Fibroblast of lung (primary cell): ENCODE measurements around the gene FRMD6. TPM values are rescaled to one million over a fixed set of nuclear protein-coding genes. Genes with fewer than 3 reads are reported as not detected.

Experiments
- DNase-seq, 2 donors: peaks; one replicate each; pipeline versions ENCODE4 v3.0.0 to v3.0.0-alpha.2; 2010; ENCODE audit warnings: low read depth in 2 of 2
- H2AFZ ChIP-seq: 2 replicates; pipeline ENCODE4 v1.5.1; 2012; ENCODE audit warnings: low read length, control low read depth, inconsistent platforms
- H3K27ac ChIP-seq: 2 replicates; pipeline ENCODE4 v1.5.1; 2011; ENCODE audit warnings: low read length, control low read depth; ENCODE audit not compliant: insufficient read depth
- H3K27me3 ChIP-seq: 2 replicates; pipeline ENCODE4 v1.5.1; 2011; ENCODE audit warnings: mild to moderate bottlenecking, low read length; ENCODE audit not compliant: control insufficient read depth, insufficient read depth
- H3K36me3 ChIP-seq: 2 replicates; pipeline ENCODE4 v1.5.1; 2011; ENCODE audit warnings: low read length; ENCODE audit not compliant: control insufficient read depth, insufficient read depth
- H3K4me1 ChIP-seq: 2 replicates; pipeline ENCODE4 v1.5.1; 2011; ENCODE audit warnings: low read length; ENCODE audit not compliant: control insufficient read depth, insufficient read depth; ENCODE audit errors: extremely low read depth
- H3K4me2 ChIP-seq: 2 replicates; pipeline ENCODE4 v1.5.1; 2011; ENCODE audit warnings: low read length, control low read depth; ENCODE audit not compliant: insufficient read depth; ENCODE audit errors: extremely low read depth
- H3K4me3 ChIP-seq, 4 experiments: fragments of 200-600 bp in 1 of 4; sonication (generic) in 1 of 4; replicated peaks in 1 of 4; 2 replicates each; pipeline ENCODE4 v1.5.1; 2011 to 2016; ENCODE audit warnings: low read length in 4 of 4, low read depth in 3 of 4, mild to moderate bottlenecking in 3 of 4, control low read depth in 2 of 4, inconsistent platforms in 1 of 4, mixed read lengths in 1 of 4; ENCODE audit not compliant: insufficient read depth in 1 of 4; ENCODE audit errors: control extremely low read depth in 1 of 4
- H3K79me2 ChIP-seq: 2 replicates; pipeline ENCODE4 v1.5.1; 2012; ENCODE audit warnings: mild to moderate bottlenecking, low read length, inconsistent platforms; ENCODE audit not compliant: control insufficient read depth, insufficient read depth
- H3K9ac ChIP-seq: 2 replicates; pipeline ENCODE4 v1.5.1; 2011; ENCODE audit warnings: mild to moderate bottlenecking, low read length, control low read depth; ENCODE audit not compliant: insufficient read depth
- H3K9me3 ChIP-seq: 2 replicates; pipeline ENCODE4 v1.5.1; 2012; ENCODE audit warnings: low read depth, low read length; ENCODE audit not compliant: control insufficient read depth, insufficient read depth
- H4K20me1 ChIP-seq: 2 replicates; pipeline ENCODE4 v1.5.1; 2011; ENCODE audit warnings: low read length; ENCODE audit not compliant: control insufficient read depth, insufficient read depth; ENCODE audit errors: extremely low read depth
- CTCF ChIP-seq, 2 donors: IDR thresholded peaks in 1 of 2; conservative IDR thresholded peaks in 1 of 2; 1 replicate in 1 of 2; 2 replicates in 1 of 2; pipeline ENCODE4 v1.5.1; 2011 to 2012; ENCODE audit warnings: low read length in 2 of 2, control low read depth in 1 of 2, inconsistent platforms in 1 of 2, low read depth in 1 of 2, mild to moderate bottlenecking in 1 of 2
- EZH2 ChIP-seq: IDR thresholded peaks from 2 replicates; pipeline ENCODE4 v1.5.1; 2012; ENCODE audit warnings: low read length, control low read depth, mild to moderate bottlenecking; ENCODE audit errors: missing control alignments
- polyA plus RNA-seq, 2 donors: library from polyadenylated mRNA; depleted of rRNA in 1 of 2; stranded (reverse) in 1 of 2; unstranded in 1 of 2; fragments of >200 nt; gene quantifications; 2 replicates each; pipeline ENCODE4 v1.2.1, GENCODE V29; 2011 to 2012; ENCODE audit warnings: missing spikeins in 1 of 2
- total RNA-seq: library from RNA; depleted of rRNA; stranded (reverse); fragments of >200 nt; gene quantifications from 2 replicates; pipeline ENCODE4 v1.2.1, GENCODE V29; 2014

Gene FRMD6
- total and polyA plus RNA-seq, 2 donors (not counting 1 experiment from before 2014, with no cell fraction given), result 200 to 222 TPM

- Histone ChIP-seq H2AFZ (no peak overlapping the region), H4K20me1 (peaks cover 3% of the 10 kb centered on the region), H3K79me2 (peaks cover 86% of the 10 kb centered on the region), H3K9ac (no peak overlapping the region), H3K4me2 (no peak overlapping the region), H3K4me1 (peaks cover 9% of the 10 kb centered on the region), H3K36me3 (peaks cover 7% of the 10 kb centered on the region), H3K27ac (no peak overlapping the region), H3K4me3 (no peak overlapping the region), H3K9me3 (no peaks in the 10 kb centered on the region), H3K27me3 (no peaks in the 10 kb centered on the region)
- DNase-seq, result peak in 1 of 2 donors; percentile 50
- TF ChIP-seq EZH2 (no peak), CTCF (conservative IDR thresholded peaks at IDR 0.05 in 1 of 2, IDR thresholded peaks at IDR 0.05 in 1 of 2; ENCODE audit: low read depth in 1 of 2, low read length in 2 of 2) (no peak)
These were observed 39.5 kb downstream of the FRMD6 start for GRCh38 chr14:51691176-51691575.

GRCh38 chr14:51692646-51693045 lies 40.9 kb downstream of the FRMD6 start:
- Histone ChIP-seq H3K4me1 (peaks cover 9% of the 10 kb centered on the region), H4K20me1 (peaks cover 3% of the 10 kb centered on the region), H3K36me3 (peaks cover 7% of the 10 kb centered on the region), H3K79me2 (peaks cover 85% of the 10 kb centered on the region), H3K4me2 (no peak overlapping the region), H2AFZ (no peak overlapping the region), H3K4me3 (no peak overlapping the region), H3K27me3 (no peaks in the 10 kb centered on the region), H3K9me3 (no peaks in the 10 kb centered on the region), H3K27ac (no peak overlapping the region), H3K9ac (no peak overlapping the region)
- no peak for DNase-seq
- TF ChIP-seq EZH2, result no peak
- TF ChIP-seq CTCF (conservative IDR thresholded peaks at IDR 0.05 in 1 of 2, IDR thresholded peaks at IDR 0.05 in 1 of 2; ENCODE audit: low read depth in 1 of 2, low read length in 2 of 2), result no peak

DNA sequence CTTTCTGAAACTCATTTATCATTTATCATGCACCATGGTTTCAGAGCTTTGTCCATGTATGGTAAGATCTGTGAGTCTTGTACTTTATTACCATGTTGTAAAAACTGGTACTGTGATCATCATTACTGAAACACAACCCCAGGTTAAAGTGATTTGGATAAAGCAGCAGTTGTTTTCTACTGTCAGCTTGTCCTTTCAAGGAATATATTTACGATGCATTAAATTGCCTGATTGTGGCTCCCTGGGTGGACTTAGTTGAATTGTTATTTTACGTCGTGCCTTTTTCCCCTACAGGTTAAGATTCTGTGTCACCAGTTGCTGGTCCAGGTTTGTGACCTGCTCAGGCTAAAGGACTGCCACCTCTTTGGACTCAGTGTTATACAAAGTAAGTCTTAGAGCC lies 46.1 kb downstream of the FRMD6 start:
- no peaks in the 10 kb centered on the region for H4K20me1 ChIP-seq
- DNase-seq, result no peak
- peaks cover 11% of the 10 kb centered on the region for H3K36me3 ChIP-seq
- no peak overlapping the region for H3K4me3 ChIP-seq
- H3K4me2 ChIP-seq, result no peak overlapping the region
- TF ChIP-seq CTCF (conservative IDR thresholded peaks at IDR 0.05 in 1 of 2, IDR thresholded peaks at IDR 0.05 in 1 of 2; ENCODE audit: low read depth in 1 of 2, low read length in 2 of 2) (no peak), EZH2 (no peak)
- no peak overlapping the region for H3K27ac ChIP-seq
- H3K79me2 ChIP-seq, result peaks cover 64% of the 10 kb centered on the region
- no peaks in the 10 kb centered on the region for H3K27me3 ChIP-seq
- no peaks in the 10 kb centered on the region for H3K9me3 ChIP-seq
- no peaks in the 10 kb centered on the region for H3K4me1 ChIP-seq
- H3K9ac ChIP-seq, result no peak overlapping the region
- no peak overlapping the region for H2AFZ ChIP-seq
